HG03460 (cell line): ENCODE data around the gene EVI2A.

Source experiments
- ATAC-seq: cut with Tn5 transposase; IDR thresholded peaks from one replicate; pipeline ENCODE4 v1.9.1; 2021; ENCODE audit not compliant: unreplicated experiment

The EVI2A gene

GRCh38 chr17:31279401-31279800 lies 42.0 kb downstream of the EVI2A start:
- no peak for ATAC-seq

GRCh38 chr17:31275116-31275515 lies 46.3 kb downstream of the EVI2A start:
- no peak for ATAC-seq

- no peak for ATAC-seq
Observed at GRCh38 chr17:31274252-31274651, 47.2 kb downstream of the EVI2A start.

- no peak for ATAC-seq
Observed at GRCh38 chr17:31273516-31273915, 47.9 kb downstream of the EVI2A start.

GRCh38 chr17:31272803-31273202 lies 48.6 kb downstream of the EVI2A start:
- ATAC-seq, result no peak

- ATAC-seq, result no peak
Observed at GRCh38 chr17:31272236-31272635, 49.2 kb downstream of the EVI2A start.

GRCh38 chr17:31269578-31269983 lies 51.8 kb downstream of the EVI2A start:
- ATAC-seq, result no peak

- ATAC-seq, result no peak
Observed at GRCh38 chr17:31269036-31269577, 52.3 kb downstream of the EVI2A start.
